Kidney glomerular epithelial cell (primary cell): ENCODE results near the gene ZMIZ2.
"Not testable (repeated sequence)": the region's sequence is repeated elsewhere in the genome, so short reads cannot be mapped to it uniquely, and the experiment has no call there.

Experiments
- DNase-seq: peaks from one replicate; lab custom pipeline; 2025; lab: John Stamatoyannopoulos, UW

Gene ZMIZ2

GRCh38 chr7:44769776-44770294 lies 21.2 kb downstream of the ZMIZ2 start:
- peak; percentile 35 for DNase-seq

DNA sequence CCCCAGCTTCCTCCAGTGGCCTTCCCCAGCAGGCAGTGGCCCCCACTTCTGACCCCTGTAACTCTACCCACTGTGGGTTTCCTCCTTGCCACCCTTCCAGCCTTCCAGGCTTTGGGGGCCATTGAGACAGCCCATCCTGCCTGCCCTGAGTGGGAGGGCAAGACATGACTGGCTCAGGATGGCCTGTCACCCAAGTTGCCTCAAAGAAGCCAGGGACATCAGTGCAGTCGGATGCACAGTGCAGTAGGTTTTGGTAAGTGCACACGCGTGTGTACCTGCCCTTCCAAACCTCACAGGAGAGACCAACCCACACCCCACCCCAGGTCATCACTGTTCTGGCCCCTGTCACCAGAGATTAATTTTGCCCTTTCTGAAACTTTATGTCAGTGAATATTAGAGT lies 22.7 kb downstream of the ZMIZ2 start:
- no peak for DNase-seq

GRCh38 chr7:44772440-44772839 lies 23.8 kb downstream of the ZMIZ2 start:
- no peak for DNase-seq

GRCh38 chr7:44772867-44773266 lies 24.2 kb downstream of the ZMIZ2 start:
- no peak for DNase-seq

- DNase-seq: not testable (repeated sequence)
These were observed 25.8 kb downstream of the ZMIZ2 start for GRCh38 chr7:44774486-44774885.

DNA sequence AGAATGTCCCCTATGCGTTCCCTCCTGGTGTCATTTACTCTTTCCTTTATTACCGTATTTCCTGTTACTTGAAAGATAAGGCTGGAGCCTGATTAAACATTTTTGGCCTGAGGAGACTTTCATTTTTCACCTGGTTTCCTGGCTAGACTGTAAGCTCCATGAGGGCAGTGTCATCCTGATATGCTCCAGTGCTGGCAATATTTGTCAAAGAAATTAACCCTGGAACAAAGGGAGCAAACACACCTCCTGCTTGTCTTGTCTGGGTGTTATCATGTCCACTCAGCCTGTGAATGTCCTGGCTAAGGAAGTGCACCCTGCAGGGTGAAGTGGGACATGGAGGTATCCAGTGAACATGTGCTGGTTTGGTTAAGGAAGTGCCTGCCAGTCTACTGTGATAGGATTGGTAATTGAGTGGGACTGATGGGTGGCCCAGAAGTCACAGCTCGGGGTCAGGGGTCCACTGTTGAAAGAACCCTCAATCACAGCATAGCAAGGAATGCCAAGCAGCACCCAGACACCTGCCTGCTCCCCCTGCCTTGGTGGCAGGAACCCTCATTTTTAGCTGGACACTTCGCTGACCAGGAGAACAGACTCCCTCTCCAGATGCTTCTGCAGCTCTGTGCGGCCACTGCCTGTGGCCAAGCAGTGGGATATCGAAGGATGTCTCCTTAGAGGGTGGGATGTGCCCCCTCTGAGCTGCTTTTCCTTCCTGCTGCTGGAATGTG lies 26.9 kb downstream of the ZMIZ2 start:
- no peak for DNase-seq

DNA sequence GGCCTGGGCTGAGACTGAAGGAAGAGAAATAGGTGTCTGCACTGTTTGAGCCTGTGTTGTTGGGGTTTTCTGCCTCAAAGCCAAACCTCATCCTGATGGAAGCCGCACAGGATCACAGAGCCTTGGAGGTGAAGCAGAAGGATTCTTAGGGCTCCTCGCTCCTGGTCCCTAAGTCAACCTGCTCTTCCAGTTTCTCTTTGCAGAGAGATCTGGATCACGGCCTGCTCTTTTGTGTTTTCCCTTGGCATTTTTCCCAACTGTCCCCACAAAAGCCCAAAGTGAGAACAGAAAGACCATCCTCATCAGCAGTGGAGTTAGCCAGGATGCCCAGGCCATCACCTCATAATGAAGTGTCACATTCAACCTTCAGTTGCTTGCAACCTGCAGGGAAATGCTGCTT lies 27.6 kb downstream of the ZMIZ2 start:
- no peak for DNase-seq

DNA sequence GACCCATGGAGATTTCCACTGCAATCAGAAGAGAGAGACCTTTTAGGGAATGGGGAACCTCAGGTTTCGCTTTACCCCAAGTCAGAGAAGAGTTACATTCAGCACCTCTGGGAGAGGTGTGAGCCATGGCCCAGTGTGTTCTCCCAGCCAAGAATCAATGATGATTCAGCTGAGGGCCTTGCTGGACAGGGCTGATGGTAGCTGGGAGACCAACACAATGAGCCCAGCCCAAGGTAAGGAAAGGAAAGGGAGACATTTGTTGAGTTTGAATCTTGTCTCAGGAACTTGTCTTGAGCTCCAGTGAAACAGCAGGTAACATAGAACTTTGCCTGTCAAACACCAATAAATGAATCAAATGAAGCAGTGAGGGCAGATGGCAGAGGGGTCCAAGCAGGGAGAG lies 33.8 kb downstream of the ZMIZ2 start:
- no peak for DNase-seq

- DNase-seq: no peak
These were observed 34.8 kb downstream of the ZMIZ2 start for GRCh38 chr7:44783407-44783806.

DNA sequence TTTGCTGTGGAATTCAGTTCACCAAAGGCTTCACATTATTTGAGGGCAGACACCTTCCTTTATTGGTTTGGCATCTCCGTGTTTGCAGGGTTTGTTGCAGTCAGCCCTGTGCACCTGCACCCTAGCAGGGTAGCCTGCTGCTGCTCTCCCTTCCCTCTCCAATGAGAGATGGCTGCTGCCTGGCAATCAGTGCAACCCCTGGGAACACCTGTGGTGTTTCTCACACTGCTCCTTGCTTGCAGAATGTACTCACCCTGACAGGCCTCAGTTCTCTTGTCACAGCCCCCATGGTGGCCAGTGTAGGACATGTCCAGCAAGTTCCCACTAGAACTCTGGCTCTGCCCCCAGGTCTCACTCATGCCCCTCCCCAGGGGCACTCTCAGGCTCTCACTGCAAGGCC lies 35.7 kb downstream of the ZMIZ2 start:
- no peak for DNase-seq

- DNase-seq: not testable (repeated sequence)
These were observed 36.6 kb downstream of the ZMIZ2 start for GRCh38 chr7:44785218-44785617.

GRCh38 chr7:44787041-44787440 lies 38.4 kb downstream of the ZMIZ2 start:
- DNase-seq: no peak

DNA sequence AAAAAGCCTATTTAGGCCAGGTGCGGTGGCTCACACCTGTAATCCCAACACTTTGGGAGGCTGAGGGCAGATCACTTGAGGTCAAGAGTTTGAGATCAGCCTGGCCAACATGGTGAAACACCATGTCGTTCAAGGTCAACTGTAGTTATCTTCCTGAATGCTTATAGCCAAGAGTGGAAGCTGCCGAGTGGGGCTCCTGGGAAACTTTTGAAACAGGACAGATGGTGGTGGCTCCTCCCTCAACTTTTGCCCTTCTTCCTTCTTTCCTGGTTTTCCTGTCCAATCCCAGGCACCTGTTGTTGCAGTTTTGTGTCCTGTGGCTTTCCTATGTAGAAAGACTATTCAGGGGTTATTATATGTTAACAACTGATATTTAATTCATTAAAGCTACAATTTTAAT lies 39.1 kb downstream of the ZMIZ2 start:
- DNase-seq: no peak

DNA sequence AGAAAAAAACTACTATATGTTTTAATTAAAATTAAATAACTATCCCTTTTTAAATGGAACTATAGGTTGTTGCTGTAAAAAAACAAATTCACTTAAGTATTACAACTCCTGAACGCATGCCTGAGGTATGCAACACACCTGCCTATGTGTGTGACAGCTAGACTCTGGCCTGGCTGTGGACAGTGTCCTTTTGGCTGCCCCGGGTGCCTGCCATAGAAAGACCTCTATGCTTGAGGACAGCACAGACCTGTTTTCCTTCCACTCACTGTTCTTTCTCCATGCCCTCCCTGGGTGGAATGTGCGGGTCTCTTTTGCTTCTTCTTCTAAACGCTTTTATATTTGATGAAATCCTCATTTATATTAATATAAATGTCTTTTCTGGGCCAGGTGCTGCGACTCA lies 41.3 kb downstream of the ZMIZ2 start:
- no peak for DNase-seq

- DNase-seq: peak; percentile 59
These were observed 42.9 kb downstream of the ZMIZ2 start for GRCh38 chr7:44791278-44792219.

DNA sequence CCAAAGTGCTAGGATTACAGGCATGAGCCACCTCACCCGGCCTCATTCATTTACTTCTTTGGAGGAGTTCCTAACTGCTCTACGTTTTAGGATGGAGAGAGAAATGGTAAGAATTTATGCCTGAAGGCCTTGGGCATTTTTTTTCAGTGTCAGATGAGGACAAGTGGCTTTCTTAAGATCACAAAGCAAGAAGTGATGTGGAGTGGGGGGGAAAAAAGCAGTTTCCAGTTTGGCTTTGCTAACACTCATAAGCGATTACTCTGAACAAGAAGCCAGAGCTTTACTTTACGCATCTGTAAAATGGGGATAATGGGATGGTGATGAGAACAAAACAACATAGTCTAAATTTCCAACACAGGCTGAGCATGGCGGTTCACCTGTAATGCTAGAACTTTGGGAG lies 45.3 kb downstream of the ZMIZ2 start:
- no peak for DNase-seq

DNA sequence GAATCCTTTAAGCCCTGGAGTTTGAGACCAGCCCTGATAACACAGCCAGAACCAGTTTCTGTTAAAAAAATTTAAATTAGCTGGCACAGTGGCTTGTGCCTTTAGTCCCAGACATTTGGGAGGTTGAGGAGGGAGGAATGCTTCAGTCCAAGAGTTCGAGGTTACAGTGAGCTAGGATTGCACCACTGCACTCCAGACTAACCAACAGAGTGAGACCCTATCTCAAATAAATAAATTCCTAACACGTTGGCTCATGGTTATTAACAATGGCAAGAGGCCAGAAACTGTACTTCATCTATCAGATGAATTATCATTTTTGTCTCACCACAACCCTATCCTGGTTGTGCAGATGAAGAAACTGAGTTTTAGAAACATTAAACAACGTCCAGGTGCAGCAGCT lies 45.7 kb downstream of the ZMIZ2 start:
- no peak for DNase-seq

- peak; percentile 39 for DNase-seq
These were observed 47.4 kb downstream of the ZMIZ2 start for GRCh38 chr7:44796034-44796503.

GRCh38 chr7:44796504-44797328 lies 48.1 kb downstream of the ZMIZ2 start, which contains the start of gene PPIA:
TSS of gene PPIA (plus strand) at chr7:44796681. CDS start at chr7:44796725, 44 bp downstream.
- peak; percentile 88 for DNase-seq

- peak; percentile 69 for DNase-seq
These were observed 48.9 kb downstream of the ZMIZ2 start for GRCh38 chr7:44797329-44798258.
